GM19438 (cell line): Measurements from ENCODE around the gene GAB1.
A peak's percentile ranks its signal among the peaks of the same experiment; 100 is the strongest.

Experiments
- ATAC-seq: cut with Tn5 transposase; IDR thresholded peaks from one replicate; pipeline ENCODE4 v1.9.1; 2021; ENCODE audit warnings: low read depth; ENCODE audit not compliant: unreplicated experiment

The GAB1 gene

DNA sequence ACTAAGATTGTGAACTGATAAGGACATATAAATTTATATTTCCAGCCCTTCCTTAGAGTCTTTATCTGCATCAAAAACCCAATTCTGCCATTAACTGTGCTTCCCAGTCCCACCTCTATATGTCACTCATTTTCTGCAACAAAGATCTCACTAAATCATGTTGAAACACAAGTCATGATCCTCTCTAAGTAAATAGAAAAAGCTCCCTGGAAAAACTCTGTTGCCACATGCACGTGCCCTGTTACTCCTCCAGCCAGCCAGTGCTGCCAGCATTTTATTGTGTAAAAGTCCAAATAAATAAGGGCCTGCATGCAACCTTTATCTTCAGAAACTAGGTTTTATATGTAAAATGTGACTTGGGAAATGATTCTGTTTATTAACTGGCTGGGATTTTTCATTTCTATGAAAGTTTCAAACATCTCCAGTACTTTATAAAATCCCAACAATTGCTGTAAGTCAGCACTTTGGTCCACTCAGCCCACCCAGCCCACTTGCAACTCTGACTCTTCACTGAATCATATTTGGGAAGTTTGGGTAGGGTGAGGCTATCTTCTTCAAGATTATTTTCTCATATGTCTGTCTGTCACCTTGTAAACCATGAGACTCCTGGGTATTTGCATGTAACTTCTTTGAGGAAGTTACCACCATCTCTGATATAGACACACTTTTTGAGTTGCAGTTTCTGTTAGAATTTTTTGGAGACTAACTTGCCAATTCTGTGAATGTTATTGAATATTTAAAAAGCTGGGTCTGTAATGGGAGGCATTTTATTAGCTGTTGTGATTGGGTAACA, 136.9 kb downstream of the GAB1 start:
- ATAC-seq: no peak

GRCh38 chr4:143477487-143477886, 140.8 kb downstream of the GAB1 start:
- ATAC-seq: no peak

- no peak for ATAC-seq
Observed at GRCh38 chr4:143481361-143481760, 144.7 kb downstream of the GAB1 start.

DNA sequence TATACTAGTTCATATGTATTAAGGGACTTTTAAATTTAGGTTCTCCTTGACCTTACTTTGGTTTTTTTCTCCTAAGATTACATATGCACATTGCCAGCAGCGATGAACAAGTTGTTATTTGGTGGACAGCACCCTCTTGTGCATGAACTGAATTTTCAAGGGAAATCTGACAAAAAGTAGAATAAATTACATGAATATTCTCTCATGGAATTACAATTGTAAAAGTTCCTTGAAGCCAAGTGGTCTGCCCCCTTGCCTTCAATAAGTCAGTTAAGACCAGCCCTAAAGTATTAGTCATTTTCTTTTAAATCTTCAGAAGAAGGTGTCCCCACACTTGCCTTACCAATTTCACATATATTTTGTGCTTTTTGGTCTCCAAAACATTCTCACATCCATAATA, 146.2 kb downstream of the GAB1 start:
- no peak for ATAC-seq

- no peak for ATAC-seq
Observed at GRCh38 chr4:143486314-143486713, 149.6 kb downstream of the GAB1 start.

DNA sequence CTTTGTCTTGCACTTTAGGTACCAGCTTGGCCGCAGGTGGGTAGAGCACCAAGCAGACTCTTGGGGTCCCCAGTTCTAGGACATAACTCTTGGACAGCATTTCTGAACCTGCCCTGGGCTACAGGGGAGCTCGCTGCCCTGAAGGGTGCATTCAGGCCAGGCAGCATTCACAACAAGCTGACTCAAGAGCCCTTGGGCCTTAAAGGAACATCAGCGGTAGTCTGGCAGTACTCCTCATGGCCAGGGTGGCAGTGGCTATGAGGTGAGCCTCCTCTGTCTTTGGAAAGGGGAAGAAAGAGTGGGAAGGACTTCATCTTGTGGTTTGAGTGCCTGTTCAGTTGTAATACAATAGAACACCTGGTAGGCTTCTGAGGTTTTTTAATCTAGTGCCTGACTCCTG, 152.0 kb downstream of the GAB1 start:
- ATAC-seq: no peak

DNA sequence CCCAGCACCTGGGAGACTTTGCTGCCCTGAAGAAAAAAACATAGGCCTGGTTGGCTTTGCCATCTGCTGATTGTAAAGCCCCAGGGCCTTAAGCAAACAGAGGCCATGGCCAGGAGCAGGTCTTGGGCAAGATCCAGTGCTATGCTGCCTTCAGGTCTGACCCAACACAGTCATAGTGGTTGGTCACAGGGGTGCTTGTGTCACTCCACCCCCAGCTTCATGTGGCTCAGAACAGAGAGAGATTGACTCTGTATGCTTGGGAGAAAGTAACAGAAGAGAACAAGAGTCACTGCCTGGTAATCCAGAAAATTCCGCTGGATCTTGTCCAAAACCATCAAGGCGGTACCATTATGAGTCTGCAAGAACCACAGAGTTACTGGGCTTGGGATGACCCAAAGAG, 152.4 kb downstream of the GAB1 start:
- no peak for ATAC-seq

- ATAC-seq: no peak
Observed at GRCh38 chr4:143498021-143498420, 161.3 kb downstream of the GAB1 start.

DNA sequence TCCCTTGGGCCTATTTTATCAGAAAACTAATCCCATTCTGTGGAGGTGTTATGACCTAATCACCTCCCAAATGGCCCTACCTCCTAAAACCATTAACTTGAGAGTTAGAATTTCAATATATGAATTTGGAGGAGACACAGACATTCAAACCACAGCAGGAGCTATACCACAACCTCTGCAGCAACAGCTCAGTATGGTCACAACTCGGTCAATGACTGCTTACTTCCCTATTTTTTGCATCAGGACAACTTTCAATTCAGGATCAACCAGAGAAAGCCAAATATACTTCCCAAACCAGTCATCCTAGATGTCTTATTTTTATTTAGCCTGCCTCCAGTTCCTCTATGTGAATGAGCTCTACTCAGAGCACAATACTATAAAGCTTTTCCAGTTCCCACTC, 165.6 kb downstream of the GAB1 start:
- no peak for ATAC-seq

DNA sequence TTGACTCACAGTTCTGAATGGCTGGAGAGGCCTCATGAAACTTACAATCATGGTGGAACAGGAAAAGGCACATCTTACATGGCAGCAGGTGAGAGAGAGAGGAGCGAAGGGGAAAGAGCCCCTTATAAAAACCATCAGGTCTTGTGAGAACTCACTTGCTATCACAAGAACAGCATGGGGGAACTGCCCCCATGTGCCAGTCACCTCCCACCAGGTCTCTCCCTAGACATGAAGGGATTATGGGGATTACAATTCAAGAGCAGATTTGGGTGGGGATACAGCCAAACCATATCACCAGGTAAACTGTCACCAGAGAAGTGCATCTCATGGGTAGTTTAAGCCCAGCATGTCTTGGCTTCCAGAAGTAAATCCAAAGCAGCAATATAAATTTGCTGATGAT, 169.4 kb downstream of the GAB1 start:
- ATAC-seq: no peak

DNA sequence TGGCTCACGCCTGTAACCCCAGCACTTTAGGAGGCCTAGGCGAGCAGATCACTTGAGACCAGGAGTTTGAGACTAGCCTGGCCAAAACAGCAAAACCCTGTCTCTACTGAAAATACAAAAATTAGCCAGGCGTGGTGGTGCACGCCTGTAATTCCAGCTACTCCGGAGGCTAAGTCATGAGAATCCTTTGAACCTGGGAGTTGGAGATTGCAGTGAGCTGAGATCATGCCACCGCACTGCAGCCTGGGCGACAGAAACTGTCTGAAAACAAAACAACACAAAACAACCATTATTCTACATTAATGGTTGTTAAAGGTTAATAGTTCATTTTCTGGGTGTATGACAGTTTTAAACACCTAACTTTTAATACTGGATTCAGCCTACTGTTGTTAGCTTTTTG, 175.2 kb downstream of the GAB1 start:
- ATAC-seq: no peak

DNA sequence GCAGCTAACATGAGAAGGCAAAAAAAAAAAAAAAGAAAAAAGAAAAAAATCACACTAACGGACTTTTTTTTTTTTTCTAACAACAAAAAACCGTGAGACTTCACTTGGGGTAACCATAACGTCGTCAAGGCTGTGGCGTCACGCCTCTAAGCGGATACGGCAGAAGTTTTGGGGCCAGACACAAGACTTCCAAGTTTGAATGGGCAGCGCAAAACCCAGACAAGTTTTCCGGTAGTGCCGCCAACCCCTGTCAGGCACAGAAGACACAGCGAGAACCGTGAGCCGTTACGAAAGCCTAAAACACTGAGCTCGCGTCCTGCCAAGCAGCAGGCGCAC, 176.3 kb downstream of the GAB1 start:
- ATAC-seq: peak; percentile 26

DNA sequence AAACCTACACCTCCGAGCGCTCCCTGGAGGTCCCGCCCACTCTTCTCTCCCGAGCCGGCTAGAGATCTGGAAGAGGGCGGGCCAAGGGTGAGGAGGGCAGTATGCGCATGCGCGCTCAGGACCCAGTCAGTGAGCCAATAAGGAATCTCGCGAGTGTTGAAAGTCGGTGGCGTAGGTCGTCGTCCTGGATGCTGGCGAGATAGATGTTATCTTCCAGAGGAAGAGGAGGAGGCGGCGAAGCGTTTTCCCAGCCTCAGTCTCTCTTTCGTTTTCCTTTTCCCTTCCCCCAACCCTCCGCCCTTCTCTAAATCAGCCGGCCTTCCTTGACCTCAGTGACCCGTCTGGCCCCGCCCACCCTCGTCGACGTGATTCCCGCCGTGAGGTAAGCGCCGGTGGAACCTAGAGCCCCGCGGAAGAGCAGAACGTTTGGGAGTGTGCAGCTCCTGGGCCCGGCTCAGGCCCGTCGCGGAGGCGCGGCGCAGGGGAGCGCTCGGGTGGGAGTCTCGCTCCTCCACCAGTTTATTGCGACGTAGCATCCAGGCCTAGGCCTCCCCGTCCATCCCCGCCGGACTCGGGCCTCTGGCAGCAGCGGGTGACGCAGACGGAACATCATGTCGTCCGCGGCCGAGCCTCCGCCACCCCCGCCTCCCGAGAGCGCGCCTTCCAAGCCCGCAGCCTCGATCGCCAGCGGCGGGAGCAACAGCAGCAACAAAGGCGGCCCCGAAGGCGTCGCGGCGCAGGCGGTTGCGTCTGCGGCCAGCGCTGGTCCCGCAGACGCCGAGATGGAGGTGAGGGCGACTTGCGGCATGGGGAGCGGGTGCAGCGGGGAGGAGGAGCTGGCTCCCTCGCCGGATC, 176.9 kb downstream of the GAB1 start, which contains the start of gene SMARCA5:
Gene SMARCA5, plus strand, starts transcription at position 389 of the 855 bp plus-strand sequence. Its CDS starts 223 bp downstream, at position 612.
- peak; percentile 88 for ATAC-seq

DNA sequence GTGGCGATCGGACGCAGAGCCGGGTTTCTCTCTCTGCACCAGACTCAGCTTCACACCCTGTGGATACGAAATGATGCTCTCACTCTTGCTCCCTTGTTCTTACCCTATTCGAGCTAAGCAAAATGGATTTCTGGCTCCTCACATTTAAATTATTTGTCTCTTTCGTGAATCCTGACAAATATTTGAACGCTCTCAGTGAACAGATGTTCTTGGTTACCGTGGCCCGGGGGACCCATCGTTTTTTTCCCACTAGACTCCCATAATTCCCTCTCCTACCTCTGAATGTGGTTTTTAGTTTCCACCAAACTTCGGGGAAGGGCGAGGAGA, 177.5 kb downstream of the GAB1 start:
- ATAC-seq: no peak

GRCh38 chr4:143514497-143514896, 177.8 kb downstream of the GAB1 start:
- ATAC-seq: peak; percentile 20

GRCh38 chr4:143514901-143515300, 178.2 kb downstream of the GAB1 start:
- no peak for ATAC-seq

DNA sequence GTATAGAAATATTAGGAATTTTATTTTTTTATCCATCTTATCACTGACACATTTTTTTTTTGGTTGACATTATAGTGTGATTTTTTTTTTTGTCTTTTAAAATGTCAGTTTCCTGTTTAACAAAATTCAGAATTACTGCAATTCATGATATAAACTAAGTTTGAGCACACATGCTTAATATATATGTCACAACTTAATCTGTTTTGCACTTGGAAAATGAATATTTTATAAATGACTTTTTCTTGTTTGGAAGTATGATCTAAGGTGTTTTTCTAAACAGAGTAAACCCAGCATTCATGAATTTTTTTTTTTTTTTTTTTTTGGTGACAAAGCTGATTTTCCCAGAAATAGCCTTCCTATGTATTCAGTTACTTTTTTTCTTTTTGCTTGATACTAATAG, 179.2 kb downstream of the GAB1 start:
- no peak for ATAC-seq

GRCh38 chr4:143517764-143518163, 181.1 kb downstream of the GAB1 start:
- no peak for ATAC-seq
